CD4-positive, alpha-beta T cell treated with Interleukin-10 for 1 hour (primary cell): ENCODE measurements around the gene ARL14EP.

Experiments
- DNase-seq: peaks from one replicate; pipeline ENCODE4 v3.0.0-alpha.2; 2020

ARL14EP gene

DNA sequence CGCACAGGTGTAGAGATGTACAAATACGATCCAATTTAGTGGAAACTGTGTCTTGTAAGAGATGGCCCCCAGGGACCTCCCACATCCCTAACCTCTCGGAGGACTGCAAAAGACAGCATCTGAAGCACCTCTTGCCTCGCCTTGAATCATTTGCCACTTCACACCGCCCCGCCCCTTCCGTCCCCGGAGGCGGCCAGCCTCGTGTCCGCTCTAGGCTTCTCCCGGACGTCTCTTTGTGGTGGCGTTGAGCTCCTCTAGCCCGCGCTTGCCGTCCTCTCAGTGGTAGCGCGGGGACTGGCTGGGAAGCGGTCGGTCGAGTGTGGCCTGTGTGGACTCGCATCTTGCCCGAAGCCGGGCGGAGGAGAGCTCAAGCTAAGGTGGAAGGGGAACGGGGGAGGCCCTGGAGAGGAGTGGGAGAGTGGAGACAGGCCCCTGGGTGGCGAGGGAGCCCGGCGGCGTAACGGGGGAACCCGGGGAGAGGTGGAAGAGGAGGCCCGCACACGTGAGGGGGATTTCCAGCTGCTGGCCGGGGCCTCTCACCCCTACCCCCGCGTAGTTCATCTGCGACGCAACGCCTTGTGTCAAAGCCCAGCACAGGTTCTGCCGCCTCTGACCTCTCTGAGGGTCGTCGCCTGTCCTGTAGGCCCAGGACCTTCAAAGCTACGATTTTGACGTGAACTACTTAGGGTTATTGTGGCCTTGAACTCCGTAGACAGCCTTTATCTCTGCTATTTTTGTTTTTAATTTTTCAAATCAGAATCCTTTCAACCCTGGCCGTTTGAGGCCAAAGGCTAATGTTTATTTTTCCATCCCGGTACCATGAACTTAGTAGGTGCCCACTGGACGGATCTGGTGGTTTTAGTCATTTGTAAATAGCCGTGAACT is at the start of gene ARL14EP:
ARL14EP (plus strand) TSS at position 279 of the 885 bp plus-strand sequence. CDS start 7,845 bp downstream, outside the sequence.
- peak; percentile 91 for DNase-seq

GRCh38 chr11:30277176-30277575 is 45.7 kb upstream of the ARL14EP start:
- DNase-seq, result no peak

- no peak for DNase-seq
Observed at GRCh38 chr11:30279796-30280195, 43.1 kb upstream of the ARL14EP start.

DNA sequence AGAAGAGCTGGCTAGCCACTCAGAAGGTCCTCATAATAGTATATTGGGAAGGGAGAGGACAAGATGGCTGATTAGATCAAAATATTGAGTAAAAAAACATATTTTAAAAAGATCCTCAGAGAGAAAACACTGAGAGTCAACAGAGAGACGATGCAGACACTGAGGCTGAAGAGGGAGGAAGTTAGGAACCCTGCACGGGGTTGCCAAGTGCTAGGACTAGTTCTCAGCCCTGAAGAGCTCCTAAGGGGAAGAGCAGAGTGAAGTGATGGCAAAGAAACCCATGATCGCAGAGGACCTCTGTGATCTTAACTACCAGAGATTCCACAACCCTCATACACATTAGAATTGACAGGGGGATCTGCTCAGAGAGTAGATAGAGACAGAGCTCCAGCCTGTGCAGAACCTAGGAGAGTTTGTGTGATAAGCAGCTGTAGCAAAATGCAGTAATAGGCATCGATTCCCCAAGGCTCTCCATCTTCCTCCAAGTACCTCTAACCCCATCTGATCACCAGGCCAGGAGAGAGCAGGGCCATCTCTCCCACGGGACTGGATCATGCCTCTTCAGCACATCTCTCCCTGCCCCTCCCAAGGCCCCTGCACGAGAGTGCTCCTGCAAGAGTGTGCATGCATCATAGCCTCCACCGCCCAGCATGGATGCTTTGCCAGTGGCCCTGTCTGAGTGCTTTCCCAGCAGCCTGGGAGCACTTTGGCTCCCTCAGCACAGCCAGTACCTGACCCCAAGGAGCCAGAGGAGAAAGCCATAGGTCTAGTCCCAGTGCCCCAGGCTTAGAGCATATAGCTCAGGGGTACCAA is 41.2 kb upstream of the ARL14EP start:
- no peak for DNase-seq

- DNase-seq, result peak; percentile 36
Observed at GRCh38 chr11:30282289-30282631, 40.6 kb upstream of the ARL14EP start.

DNA sequence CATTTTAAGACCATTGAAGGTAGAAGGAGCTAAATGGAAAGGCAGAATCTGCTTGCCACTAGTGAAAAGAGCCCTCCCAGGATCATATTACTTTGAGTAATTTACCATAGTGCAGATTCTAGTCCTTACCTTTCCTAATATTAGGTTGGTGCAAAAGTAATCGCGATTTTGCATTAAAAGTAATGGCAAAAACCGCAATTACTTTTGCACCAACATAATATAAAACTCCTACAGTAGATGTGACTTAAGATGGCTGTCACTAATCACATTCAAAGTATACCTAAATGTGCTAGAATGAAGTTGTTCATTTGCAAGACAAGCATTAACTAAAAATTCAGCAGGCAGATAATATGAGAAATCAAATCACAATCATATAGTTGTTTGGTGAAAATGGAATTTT is 38.1 kb upstream of the ARL14EP start:
- no peak for DNase-seq

- DNase-seq, result no peak
Observed at GRCh38 chr11:30285416-30286121, 37.3 kb upstream of the ARL14EP start.

DNA sequence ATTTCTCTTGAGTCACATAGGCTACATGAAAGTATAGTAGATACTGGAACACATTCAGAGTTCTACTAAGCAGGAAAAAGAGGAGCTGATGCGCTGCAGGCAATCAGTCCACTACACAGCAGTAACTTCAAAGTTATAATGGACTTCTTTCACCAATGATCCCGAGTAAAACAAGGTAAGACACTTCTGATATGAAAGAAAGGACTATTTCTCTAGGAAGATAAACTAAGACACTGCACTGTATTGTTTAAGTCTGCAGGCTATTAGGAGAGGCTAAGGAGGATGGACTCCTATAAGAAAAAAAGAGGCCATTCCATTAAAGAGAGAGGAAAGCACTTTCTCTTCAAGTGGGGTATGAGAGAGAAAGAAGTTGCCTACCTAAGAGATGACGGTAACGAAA is 31.6 kb upstream of the ARL14EP start:
- DNase-seq, result no peak

DNA sequence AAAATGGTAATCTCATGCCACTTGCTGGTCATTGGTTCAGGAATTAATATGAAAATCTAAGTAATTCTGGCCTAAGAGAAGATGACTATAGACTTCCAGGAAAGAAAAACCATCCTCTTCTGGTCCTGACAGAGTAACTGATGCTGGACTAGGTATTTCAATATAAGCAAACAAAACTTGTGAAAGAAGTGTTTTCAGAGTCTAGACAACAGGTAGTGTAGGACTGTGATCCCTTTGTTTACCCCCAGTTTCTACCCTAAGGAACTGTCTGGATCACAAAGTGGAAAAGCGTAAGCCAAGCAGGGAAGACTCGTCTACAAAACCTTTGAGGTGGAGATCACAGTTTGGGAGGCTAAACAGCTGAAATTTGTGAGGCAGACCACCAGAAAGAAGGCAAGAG is 30.4 kb upstream of the ARL14EP start:
- DNase-seq, result no peak

GRCh38 chr11:30295178-30295885 is 27.6 kb upstream of the ARL14EP start:
- DNase-seq, result no peak

DNA sequence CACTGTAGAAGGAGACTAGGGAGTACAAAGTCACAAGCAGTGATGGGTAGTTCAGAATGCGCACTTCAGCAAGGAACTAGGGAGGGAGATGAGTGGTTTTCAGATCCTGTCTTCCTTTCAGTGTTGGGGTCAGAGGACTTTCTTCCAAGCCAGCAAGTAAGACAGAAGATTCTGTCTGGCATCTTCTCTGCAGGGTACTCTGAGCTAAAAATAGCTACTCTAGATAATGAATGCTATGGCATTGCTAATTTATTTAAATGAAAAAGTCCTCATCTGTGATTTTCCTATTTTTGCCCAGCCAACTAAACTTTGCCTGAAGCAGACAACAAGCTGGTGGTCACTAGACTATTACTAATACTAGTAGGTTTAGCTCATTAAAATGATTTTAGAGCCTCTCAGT is 18.3 kb upstream of the ARL14EP start:
- no peak for DNase-seq

- no peak for DNase-seq
Observed at GRCh38 chr11:30310623-30311022, 12.3 kb upstream of the ARL14EP start.

DNA sequence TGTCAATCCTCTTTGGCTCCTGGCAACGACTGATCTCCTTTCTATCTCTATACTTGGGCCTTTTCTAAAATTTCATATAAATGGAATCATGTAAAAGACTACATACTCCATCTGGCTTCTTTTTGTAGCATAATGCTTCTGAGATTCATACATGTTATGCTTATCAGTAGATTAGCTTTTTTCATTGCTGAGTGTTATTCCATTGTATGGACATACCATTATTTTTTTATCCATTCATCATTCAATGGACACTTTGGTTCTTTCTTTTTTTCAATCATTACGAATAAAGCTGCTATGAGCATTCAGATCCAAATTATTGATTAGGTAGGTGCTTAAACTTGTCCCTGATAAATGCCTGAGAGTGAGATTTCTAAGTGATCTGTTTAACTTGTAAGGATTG is 11.7 kb upstream of the ARL14EP start:
- DNase-seq, result no peak

DNA sequence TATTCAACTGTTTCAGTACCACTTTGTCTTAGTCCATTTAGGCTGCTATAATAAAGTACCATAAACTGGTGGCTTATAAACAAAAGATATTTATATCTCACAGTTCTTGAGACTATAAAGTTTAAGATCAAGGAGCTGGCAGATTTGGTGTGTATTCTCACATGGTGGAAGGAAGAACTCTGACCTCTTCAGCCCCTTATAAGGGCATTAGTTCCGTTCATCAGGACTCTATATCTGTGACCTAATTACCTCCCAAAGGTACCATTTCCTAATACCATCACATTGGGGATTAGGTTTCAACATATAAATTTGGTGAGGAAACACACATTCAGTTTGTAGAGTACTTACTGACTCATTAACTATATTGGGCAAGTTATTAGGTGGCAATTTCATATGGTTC is 10.7 kb upstream of the ARL14EP start:
- DNase-seq, result no peak

GRCh38 chr11:30313580-30313979 is 9.3 kb upstream of the ARL14EP start:
- DNase-seq, result no peak

DNA sequence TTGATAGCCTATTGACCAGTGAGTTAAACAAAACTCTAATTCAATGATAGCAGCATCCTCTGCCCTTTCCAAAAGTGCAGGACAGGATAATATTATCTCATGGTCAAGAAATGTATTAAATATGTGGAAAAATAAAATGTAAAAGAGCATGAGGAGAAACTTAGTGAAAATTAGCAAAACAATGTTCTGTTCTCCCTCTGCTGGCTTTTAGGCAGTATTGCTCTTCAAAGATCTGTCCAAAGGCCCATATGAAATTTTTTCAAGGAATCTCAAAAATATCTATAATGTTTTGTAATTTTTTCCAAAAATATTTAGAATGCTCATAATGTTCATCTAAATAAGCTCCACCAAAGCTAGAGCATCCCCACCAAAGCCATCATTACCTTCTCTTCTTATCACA is 8.3 kb upstream of the ARL14EP start:
- no peak for DNase-seq

DNA sequence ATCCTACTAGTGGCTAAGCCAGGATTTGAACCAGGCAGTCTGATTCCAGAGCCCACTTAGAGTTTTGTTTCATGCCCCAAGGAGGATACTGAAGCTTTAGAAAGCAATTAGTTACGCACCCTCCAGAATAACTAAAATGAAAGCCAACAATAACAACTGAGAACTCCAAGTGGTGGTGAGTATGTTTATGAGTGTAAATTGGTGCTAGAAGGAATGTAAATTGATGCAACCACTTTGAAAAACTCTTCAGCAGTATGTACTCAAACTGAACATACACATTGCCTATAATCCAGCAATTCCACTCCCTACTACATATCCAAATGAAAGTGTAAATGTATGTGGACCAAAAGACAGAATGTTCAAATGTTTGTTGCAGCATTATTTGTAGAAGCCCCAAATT is 6.7 kb upstream of the ARL14EP start:
- DNase-seq, result no peak

DNA sequence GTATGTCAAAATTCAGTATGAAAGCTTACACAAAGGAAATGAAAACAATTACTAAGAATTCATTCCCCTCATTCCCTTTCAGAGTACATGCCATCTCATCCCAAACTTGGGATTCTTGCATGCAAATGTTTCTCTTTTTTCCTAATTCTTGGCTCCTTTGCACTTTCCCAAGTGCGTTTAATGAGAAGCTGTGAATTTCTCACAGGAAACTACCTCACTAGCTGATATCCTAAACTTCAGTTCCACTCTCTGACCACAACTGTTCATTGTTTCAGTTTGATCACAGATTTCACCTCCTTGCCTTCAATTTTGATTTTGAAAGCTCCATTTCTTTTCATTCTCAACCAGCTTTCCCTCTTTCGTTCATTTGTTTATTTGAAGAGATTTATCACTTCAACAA is 5.9 kb upstream of the ARL14EP start:
- DNase-seq, result no peak

DNA sequence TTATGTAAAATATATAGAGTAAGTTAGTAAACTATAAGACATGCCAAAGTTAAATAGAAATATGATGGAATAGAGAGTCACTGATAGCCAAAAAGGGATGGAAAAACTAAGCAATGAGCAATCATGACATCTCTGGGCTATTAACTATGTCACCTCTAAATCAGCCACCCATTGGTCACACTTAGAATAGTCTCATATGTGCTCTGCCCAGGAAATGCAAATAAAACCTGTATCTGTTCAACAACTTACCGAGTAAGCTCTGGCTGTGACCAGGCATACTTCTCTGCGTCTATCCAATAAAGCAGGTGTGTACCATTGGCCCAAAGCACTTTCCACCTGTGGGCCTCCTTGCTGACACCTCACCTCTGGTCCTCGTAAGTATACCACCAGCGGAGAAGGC is 1.6 kb upstream of the ARL14EP start:
- DNase-seq, result no peak

- DNase-seq, result no peak
Observed at GRCh38 chr11:30322191-30322590, 713 bp upstream of the ARL14EP start.

- no peak for DNase-seq
Observed at GRCh38 chr11:30326114-30326778, 3.3 kb downstream of the ARL14EP start.

GRCh38 chr11:30326906-30327305 is 4.0 kb downstream of the ARL14EP start:
- peak; percentile 24 for DNase-seq
